NOMO-1 (cell line): ENCODE data around the gene MTPN.

Experiments used
- DNase-seq, 2 experiments: peaks; one replicate each; lab custom pipeline; 2025; ENCODE audit not compliant: unreplicated experiment in 2 of 2; lab: John Stamatoyannopoulos, UW

The MTPN gene

DNA sequence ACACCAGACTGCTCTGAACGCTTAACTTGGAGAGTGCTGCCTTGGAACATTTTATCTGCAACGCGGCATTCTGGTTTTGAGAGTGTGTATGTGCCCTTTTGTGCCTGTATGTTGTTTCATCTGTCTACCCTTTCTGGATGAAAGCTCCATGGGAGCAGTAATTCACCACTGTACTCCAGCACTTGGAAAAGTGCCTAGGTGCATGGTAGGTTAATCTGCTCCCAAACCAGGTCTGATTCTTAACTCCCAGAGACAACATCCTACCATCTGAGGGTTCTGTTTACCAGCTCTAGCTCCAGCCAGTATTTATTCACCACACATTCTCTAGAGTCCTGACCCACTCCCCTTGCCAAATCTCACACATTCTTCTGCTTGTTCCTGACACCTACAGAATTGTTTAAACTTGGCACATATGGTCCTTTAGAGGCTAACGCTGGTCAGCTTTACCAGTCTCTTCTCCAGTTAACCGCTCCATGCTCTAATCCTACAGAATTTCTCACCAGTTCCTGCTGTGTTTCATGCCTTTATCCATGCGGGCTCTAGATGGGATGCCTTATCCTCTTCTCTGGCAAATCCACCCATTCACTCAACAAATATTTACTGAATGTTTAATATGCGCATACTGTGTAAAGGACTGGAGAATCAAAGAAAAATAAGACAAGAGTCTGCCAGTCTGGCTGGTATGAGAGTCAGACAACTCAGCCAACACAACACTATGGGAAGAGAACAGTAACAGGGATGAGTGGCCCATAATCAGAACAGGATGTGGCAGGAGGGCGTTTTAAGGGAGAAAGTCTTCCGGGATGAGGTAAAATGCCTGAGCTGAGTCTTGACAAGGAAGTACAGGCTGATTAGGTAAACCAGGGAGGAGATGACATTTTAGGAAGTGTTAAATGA lies 46.3 kb downstream of the MTPN start:
- no peak for DNase-seq

DNA sequence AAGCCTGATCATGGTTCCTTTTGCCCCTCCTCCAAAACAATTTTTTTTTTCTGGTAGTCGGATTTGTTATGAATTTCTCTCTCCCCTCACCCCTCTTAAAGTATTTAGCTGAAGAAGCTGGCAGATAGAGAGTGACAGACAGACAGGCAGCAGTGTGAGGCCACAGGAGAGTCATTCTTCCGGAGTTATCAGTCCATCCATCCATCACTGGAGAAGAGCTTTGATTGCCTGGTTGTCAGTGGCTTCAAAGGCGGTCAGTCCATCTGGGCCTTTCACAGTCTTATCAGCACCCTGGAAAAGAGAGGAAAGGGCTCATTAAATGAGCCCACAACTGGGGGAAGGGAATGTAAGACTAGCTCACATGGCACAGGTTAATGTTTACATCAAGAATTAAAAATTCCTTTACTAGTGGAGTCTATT lies 47.4 kb downstream of the MTPN start:
- DNase-seq, result no peak

DNA sequence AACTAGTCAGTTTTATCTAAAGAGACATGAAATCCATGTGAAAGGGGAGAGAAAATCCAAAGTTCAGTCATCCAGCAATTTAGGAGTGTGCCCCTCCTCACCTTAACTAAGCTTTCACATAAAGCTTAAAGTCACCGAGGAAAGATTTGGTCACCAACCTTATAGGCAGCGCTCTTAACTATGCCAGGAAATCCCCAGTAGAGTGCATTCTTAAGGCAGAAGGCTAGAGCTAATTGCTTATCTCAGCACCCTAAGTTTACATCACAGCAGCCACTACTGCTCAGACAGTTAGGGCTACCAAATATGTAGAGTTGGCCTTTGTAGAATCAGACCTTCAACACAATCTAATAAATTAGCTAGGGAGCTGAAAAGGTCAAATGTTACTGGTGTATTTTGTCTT lies 47.9 kb downstream of the MTPN start:
- no peak for DNase-seq

DNA sequence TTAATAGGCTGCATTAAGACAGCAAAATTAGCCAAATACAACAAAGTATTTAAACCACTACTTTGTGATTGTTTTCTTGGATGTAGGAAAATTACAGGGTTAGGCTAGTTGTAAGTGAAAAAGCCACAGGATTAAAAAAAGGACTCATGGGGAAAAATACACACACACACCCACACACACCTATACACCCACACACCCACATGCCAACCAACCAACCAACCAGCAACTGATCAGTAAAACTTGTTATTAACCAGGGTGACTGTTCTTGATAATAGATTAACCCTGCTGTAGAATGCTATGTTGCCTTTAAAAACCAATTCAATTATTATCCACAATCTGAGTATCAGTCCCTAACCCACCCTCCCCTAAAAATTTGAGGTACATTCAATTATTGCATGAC lies 49.0 kb downstream of the MTPN start:
- DNase-seq, result no peak

DNA sequence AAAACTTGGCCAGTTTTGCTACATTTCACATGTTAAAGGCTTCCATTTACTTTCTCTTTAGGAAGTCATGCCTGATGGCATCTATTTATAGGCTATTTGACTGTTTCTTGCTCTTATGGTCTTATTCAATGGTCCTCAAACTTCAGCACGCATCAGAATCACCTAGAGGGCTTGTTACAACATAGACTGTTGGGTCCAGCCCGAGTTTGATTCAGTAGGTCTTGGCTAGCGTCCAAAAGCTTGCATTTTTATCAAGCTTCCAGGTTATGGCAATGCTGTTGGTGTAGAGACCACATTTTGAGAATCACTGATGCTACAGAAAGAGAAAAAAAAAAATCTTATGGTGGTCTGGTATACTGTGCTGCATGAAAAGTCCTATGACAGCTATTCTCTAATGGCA lies 51.9 kb downstream of the MTPN start:
- DNase-seq, result no peak

DNA sequence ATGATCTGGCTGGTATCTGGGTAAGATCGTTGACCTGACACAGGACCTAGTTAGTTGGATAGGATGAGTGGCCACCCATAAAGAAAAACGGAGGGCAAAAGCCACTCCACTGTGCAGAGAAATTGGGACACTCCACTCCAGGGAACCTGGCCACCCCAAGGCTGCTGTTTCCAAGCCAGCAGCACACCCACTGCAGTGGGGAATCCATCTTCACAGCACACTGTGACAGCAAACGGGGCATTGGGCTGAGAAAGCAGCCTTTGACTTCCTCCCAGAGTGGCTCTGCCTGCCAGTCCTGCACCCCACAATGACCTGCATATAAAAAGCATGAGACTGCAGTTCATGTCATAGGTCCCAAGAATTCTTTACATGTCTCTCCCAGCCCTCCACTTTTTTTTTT lies 52.9 kb downstream of the MTPN start:
- no peak for DNase-seq

DNA sequence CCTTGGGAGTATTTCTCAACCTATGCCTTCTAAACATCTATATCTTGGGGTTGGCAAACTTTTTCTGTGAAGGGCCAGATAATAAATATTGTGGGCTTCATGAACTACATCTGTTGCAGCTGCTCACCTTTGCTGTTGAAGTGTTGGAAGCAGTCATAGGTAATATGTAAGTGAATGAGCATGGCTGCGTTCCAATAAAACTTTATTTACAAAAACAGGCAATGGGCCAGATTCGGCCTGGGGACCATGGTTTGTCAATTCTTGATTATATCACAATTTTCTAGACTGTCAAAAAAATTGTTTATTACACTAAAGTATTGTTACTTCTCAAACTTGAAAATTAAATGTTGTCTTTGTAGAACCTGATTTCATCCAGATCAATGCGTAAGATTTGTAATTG lies 54.9 kb downstream of the MTPN start:
- no peak for DNase-seq

DNA sequence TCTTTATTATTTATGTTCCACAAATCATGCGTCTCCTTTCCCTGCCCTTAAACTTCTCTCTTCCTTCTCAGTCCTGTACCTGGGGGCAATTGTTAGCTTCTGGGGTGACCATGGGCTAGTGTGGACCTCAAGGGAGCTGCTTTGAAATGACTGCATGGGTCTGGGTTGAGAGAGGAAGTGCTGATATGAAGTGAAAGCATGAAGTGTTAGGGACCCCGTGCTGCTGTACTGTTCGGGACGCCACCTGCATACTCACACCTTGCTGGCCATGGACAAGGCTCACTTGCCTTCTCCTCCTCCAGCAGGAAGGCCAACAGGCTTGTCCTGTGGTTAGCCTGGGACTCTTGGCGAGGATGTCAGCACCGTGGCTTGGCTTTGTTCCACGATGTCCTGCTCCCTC lies 56.7 kb downstream of the MTPN start:
- no peak for DNase-seq

DNA sequence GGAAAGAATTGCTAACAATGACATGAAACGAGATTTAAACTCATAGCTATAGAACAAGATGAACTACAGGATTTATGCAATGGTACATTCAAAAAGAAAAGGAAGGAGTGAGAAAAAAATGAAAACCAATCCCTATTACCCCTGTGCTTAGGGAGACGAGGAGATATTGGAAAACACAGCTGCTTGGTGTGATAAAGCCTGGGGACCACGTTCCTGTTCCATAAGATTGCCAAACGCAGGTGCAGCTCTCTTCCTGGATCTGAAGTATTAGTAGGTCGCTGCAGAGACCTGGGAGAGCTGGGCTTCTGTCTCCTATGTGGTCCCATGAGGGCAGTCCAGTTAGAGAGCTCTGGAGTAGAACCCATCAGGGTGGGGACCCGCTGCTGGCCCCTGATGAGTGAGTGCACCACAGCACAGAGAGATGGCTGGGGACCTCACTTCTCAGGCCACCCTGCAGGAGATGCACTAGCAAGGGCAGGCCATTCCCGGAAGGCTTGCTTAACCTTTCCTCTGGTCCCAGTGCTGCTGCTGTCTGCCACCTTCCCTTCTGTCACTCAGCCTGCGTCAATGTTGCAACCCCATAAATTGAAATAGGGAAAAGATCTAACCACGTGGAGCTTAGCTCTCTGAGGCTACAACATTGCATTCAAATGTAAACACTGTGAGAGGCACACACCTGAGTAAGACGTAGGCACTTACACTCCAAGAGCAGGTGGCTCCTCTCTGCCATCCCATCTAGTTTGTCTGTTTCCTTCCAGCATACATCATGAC lies 57.9 kb downstream of the MTPN start:
- no peak for DNase-seq

DNA sequence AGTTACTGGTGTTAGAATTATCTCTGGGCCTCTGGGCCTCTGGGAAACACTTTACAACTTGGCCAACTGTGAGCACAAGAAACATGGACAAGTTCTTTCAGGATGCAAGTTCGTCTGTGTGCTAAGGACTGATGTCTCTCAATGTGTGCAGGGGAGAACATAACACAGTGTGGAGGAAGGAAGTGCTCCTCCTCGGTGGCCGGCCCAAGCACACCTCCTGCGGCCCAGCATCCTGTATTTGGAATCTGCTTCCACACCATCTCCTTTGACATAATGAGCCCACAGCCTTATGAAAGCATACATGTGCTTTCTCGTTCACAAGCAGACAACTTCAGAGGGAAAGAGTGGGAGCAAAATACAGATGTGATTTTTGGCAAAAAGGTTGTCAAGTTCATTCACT lies 59.0 kb downstream of the MTPN start:
- DNase-seq, result no peak

DNA sequence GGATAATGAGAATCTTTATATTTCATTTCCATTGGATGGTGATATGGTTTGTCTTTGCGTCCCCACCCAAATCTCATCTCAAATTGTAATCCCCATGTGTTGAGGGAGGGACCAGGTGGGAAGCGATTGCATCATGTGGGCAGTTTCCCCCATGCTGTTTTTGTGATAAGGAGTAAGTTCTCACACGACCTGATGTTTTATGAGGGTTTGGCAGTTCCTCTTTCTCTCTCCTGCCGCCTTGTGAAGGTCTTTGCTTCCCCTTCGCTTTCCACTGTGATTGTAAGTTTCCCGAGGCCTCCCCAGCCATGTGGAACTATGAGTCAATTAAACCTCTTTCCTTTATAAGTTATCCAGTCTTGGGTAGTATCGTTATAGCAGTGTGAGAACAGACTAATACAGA lies 59.4 kb downstream of the MTPN start:
- peak in 1 of 2 experiments; percentile 23 for DNase-seq

DNA sequence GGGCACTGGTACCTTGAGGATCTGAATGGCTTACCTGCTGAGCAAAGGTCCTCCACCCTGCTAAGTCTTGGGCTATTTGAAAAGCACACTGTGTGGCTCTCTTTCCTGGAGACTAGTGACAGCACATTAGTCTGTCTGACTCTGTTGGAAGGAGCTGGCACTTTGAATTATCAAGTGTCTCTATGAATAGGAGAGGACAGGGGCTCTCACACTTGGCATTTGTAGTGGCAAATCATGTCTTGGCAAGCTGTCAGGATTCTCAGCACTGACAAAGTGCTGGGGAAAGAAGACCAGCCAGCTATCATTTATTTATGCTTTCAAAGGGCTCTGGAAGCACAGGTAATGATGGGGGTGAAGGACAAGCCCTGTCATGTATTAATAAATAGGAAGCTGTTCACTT lies 62.8 kb downstream of the MTPN start:
- no peak for DNase-seq

DNA sequence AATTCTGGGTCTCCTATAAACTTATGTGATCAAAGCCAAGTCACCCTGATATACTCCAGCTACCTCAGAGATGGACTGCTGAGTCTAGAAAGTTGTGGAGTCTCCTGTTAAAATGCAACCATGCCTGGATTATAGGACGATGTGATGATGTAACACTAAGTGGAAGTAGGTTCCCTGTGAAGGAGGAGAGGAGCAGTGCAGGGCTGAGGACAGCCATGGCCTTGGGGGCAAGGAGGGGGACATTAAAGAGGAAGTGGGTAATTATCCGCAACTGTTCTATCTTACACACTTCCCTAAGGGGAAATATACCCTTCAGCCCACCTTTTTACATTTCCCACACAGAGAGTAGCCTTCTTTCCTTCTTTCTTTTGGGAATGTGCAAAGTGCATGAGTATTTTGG lies 63.8 kb downstream of the MTPN start:
- DNase-seq, result no peak

DNA sequence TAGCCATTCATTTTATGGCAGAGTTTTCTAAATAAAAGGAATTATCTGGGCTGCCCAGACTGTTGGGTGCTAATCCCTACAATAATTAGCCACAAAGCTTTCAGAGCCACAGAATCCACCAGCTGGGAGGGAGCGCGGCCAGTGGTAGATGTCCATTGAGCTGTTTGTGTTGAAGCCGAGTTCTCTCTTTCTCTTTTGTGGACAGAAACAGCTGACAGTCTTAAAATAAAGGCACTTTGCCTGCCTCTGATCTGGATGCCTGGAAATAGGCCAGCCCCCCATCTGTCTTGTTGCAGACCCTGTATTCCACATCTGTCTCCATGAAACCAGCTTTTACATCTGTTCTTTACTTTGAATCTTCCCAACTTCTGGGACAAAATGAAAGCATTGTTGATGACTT lies 66.1 kb downstream of the MTPN start:
- no peak for DNase-seq

DNA sequence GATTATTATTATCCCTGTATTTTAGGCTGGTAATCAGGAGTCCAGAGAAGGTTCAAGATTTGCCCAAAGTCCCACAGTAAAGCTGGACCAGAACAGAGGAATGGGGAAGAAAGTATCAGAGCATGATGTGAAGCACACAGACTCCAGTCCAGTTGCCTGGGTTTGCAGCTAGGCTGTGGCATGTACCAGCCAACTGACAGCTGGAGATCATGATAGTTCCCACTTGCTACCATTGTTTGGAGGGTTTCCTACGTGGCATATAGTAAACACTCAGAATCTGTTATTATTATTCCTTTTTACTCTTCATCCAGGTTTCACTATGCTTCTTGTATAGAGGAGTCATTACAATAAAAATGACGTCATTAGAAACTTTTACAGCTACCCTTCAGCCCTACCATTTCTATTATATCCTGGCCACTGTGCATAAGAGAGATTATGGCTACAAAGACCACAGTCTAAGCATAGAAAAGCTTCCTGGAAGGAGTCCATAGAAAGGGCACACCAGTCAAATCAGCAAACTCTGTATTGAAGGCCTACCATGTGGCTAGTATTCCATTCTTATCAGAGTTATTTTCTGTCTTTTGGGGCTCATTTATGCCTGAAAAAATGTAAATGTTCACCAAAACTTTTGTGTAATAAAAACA lies 66.6 kb downstream of the MTPN start:
- DNase-seq, result no peak

DNA sequence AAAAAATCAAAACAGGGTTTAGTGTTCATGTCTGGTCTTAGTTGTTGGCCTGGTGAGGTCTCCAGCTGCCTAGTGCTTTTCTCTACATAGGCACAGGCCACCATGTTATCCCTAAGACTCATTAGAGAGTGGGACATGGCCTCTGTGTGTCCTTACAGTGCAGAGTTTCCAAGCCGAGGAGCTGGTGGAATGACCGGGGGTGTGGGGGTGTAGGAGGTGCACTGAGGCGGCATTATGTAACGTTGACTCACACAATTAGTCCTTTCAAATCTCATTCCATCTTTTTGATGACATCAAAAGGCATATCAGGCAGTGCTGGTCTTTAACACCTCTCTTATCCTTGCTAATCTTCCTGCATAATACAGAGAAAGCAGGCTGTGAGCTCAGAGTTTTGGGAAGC lies 71.3 kb downstream of the MTPN start:
- no peak for DNase-seq

DNA sequence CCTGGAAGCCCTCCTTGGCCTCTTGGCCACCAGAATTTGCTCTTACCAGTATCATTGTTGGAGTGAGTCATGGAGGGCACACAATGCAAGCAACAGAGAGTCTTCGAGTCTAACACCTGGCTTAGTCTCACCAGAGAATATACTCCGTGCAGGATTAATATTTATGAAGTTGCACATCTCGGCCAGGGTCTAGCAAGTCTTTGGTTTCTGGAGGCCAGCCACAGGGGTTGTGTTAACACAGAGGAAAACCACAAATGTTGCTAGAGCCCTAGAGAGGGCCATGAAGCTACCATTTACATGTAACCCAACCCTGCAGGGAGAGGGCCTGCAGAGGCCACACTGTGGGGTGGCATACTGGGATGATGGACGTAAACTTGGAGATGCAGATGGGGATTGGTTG lies 71.8 kb downstream of the MTPN start:
- DNase-seq, result no peak

DNA sequence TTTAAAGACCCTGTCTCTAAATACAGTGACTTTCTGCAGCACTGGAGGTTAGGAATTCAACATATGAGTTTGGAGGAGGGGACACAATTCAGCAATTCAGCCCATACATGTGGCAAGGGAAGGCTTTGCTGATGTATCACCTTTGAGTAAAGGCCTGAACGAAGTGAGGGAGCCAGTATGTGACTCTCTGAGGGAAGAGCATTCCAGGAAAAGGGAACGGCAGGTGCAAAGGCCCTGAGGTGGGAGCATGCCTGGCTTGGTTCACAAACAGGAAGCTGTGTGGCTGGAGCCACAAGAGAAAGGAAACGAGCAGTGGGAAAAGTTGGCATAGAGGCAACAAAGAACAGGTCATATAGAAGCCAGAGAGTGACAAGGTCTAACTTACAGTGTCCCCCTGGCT lies 72.9 kb downstream of the MTPN start:
- DNase-seq, result no peak

DNA sequence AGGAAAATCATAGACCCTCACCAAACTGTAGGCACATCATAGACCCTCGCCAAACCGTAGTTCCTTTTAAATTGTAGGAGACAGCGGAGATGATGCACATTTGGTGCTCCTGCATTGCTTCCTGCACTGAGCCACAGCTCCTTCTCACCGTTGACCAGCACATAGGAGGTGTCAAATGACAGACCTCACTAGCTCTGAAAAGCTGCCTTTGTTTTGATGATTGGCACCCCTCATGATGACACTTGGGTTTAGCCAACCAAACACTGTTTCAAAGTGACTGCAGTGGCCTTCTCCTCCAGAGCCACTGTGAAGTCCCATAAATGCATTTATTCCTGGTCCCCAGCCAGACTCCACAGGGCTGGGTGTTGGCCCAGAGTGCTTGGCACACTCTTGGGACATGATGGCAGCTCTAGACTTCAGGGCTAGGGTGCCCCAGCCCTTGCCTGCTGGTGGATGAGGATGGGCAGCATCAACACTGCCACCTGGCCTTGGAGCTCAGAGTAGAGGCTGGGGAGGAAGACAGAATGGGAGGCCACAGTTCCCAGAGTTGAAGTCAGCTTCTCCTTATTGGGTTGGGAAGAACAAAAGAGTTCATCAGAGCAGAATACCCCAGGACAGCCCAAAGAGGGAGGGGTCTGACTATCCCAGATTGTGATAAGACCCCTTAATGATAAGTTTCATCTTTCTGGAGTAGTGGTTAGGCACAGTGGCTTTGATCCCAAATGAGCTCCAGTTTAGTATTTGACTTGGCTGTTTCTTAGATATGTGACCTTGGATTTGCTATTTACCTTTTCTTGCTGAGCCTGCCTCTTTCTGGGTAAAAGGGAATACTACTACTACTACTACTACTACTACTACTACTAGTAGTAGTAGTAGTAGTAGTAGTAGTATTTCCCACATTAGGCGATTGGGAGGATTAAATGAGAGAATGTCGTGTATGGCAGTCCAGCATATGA lies 75.3 kb downstream of the MTPN start:
- DNase-seq, result no peak

DNA sequence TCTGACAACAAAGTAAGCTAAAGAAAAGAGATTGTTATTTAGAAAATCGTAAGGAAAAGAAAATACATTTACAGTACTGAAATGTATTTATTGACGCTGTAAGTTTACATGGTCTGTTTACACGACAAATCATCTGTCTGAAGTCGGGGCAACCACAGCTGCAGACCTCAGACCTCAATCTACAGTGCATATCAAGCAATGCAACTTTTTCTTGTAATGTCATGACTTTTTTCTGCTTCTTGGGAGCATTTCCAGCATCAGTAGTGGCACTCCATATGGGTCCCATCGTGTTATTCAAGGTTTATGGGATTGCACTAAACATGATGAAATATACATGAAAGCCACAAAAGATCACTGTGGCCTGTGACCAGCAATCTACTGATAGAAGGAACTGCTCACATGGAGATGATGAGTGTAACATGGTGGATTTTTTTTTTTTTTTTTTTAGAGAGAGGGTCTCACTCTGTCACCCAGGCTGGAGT lies 77.1 kb downstream of the MTPN start:
- no peak for DNase-seq
